ENCODE measurements around the gene AGPAT3. TPM values are rescaled to one million over a fixed set of nuclear protein-coding genes. Genes with fewer than 3 reads are reported as not detected.

The AGPAT3 gene
- total RNA-seq, 4 donors from 2014 or later = 61.0 to 77.9 (median 69.4) TPM

- Histone ChIP-seq H3K4me1 (peaks cover 23% of the 10 kb centered on the region), H3K36me3 (no peaks in the 10 kb centered on the region), H3K9me3 (no peaks in the 10 kb centered on the region), H3K27me3 (peaks cover 9% of the 10 kb centered on the region), H3K4me3 (no peak overlapping the region), H3K27ac (no peak overlapping the region)
- no peak for DNase-seq (ENCODE audit: low spot score in 2 of 2)
- WGBS = 87% methylated on average over 13 of the region's 24 CpGs
- TF ChIP-seq POLR2A (IDR thresholded peaks at IDR 0.05) = no peak
- no peak for TF ChIP-seq EP300 (IDR thresholded peaks at IDR 0.05)
- TF ChIP-seq POLR2AphosphoS5 (IDR thresholded peaks at IDR 0.05) = no peak
- TF ChIP-seq CTCF (IDR thresholded peaks at IDR 0.05) = no peak
Measured at GRCh38 chr21:43825242-43825935, 39.6 kb upstream of the AGPAT3 start.

GRCh38 chr21:43825936-43826622, 38.9 kb upstream of the AGPAT3 start:
- Histone ChIP-seq H3K27me3 (peaks cover 9% of the 10 kb centered on the region), H3K36me3 (no peaks in the 10 kb centered on the region), H3K27ac (no peak overlapping the region), H3K4me3 (no peak overlapping the region), H3K4me1 (peaks cover 23% of the 10 kb centered on the region), H3K9me3 (no peaks in the 10 kb centered on the region)
- DNase-seq (ENCODE audit: low spot score in 2 of 2) = no peak
- 88% methylated on average over 5 of the region's 31 CpGs for WGBS
- TF ChIP-seq EP300 (IDR thresholded peaks at IDR 0.05) = no peak
- TF ChIP-seq POLR2A (IDR thresholded peaks at IDR 0.05) = no peak
- peak in 1 of 2 donors; percentile 5 for TF ChIP-seq CTCF (IDR thresholded peaks at IDR 0.05)

- Histone ChIP-seq H3K4me1 (peaks cover 23% of the 10 kb centered on the region), H3K27me3 (peaks cover 12% of the 10 kb centered on the region), H3K27ac (no peak overlapping the region), H3K36me3 (no peaks in the 10 kb centered on the region), H3K9me3 (no peaks in the 10 kb centered on the region), H3K4me3 (no peak overlapping the region)
- WGBS = 82% methylated on average over 8 of the region's 8 CpGs
- no peak for TF ChIP-seq POLR2AphosphoS5 (IDR thresholded peaks at IDR 0.05)
- no peak for TF ChIP-seq POLR2A (IDR thresholded peaks at IDR 0.05)
- no peak for TF ChIP-seq CTCF (IDR thresholded peaks at IDR 0.05)
- TF ChIP-seq EP300 (IDR thresholded peaks at IDR 0.05) = no peak
- DNase-seq (ENCODE audit: low spot score in 2 of 2) = no peak
Measured at GRCh38 chr21:43826623-43826974, 38.4 kb upstream of the AGPAT3 start.

GRCh38 chr21:43827015-43827611, 37.9 kb upstream of the AGPAT3 start:
- H3K36me3 ChIP-seq = no peaks in the 10 kb centered on the region
- H3K4me3 ChIP-seq = no peak overlapping the region
- WGBS = 50% methylated on average over 18 of the region's 18 CpGs
- no peak for DNase-seq (ENCODE audit: low spot score in 2 of 2)
- H3K27me3 ChIP-seq = peaks cover 12% of the 10 kb centered on the region
- TF ChIP-seq POLR2AphosphoS5 (IDR thresholded peaks at IDR 0.05) (no peak), CTCF (IDR thresholded peaks at IDR 0.05) (no peak), POLR2A (IDR thresholded peaks at IDR 0.05) (no peak), EP300 (IDR thresholded peaks at IDR 0.05) (no peak)
- no peak overlapping the region for H3K27ac ChIP-seq
- H3K9me3 ChIP-seq = no peaks in the 10 kb centered on the region
- H3K4me1 ChIP-seq = peaks cover 23% of the 10 kb centered on the region

- Histone ChIP-seq H3K4me3 (no peak overlapping the region), H3K27me3 (peaks cover 17% of the 10 kb centered on the region), H3K27ac (no peak overlapping the region), H3K4me1 (peaks cover 20% of the 10 kb centered on the region), H3K9me3 (no peaks in the 10 kb centered on the region), H3K36me3 (no peaks in the 10 kb centered on the region)
- TF ChIP-seq POLR2A (IDR thresholded peaks at IDR 0.05) (no peak), EP300 (IDR thresholded peaks at IDR 0.05) (no peak), CTCF (IDR thresholded peaks at IDR 0.05) (no peak), POLR2AphosphoS5 (IDR thresholded peaks at IDR 0.05) (no peak)
- 90% methylated on average over 12 of the region's 12 CpGs for WGBS
- DNase-seq (ENCODE audit: low spot score in 2 of 2) = no peak
Measured at GRCh38 chr21:43829161-43829560, 35.9 kb upstream of the AGPAT3 start.

Measured in suprapubic skin (tissue), 4 donors.